Muscle of arm (tissue), 12 donors: ENCODE data around the gene CCDC13. TPM values are rescaled to one million over a fixed set of nuclear protein-coding genes. Genes with fewer than 3 reads are reported as not detected.

Experiments used
- DNase-seq: peaks from one replicate; pipeline ENCODE4 v3.0.0-alpha.2; 2013
- polyA plus RNA-seq, 12 donors: library from polyadenylated mRNA; unstranded; fragments of 120-200 nt; gene quantifications; one replicate each; pipeline ENCODE4 v1.2.1, GENCODE V29; 2013; ENCODE audit not compliant: insufficient read length in 12 of 12

CCDC13 gene
- polyA plus RNA-seq, 12 donors: 0.18 to 0.98 (median 0.33) TPM; not detected in 2

DNA sequence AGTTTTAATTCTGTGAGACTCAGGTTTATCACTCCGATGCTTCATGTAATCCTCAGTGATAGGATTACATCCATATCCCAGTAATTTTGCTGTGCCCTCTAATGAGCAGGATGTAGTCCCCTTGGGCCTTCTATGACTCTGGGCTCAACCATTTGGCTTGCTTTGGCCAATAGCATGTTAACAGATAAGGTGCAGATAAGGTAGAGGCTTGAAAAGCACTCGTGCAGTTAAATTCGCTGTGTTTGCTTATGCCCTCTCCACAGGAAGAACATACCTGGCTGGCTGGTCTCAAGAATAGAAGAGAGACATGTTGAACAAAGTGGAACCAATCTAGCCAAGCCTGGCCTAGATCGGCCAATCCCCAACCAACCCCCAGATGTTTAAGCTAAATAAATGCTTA is 20.1 kb downstream of the CCDC13 start:
- no peak for DNase-seq

DNA sequence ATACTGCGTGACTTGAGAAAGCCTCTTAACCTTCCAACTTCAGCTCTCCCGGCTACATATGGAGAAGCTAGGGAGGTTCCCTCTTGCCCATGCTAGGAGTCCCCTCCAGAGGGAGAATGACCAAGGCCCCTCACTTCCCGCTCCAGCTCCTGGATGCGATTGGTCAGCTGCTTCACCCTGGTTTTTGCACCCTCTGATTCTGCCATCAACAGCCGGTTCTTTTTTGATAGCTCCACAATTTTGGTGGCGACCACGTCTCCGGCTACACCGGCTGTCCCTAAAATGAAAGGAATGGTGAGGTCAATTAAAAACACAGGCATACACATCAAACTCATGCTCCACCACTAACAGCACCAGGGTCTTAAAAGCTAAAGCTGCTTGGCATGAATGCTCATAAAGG is 20.6 kb downstream of the CCDC13 start:
- DNase-seq: no peak

- no peak for DNase-seq
Observed at GRCh38 chr3:42751609-42752008, 21.4 kb downstream of the CCDC13 start.

DNA sequence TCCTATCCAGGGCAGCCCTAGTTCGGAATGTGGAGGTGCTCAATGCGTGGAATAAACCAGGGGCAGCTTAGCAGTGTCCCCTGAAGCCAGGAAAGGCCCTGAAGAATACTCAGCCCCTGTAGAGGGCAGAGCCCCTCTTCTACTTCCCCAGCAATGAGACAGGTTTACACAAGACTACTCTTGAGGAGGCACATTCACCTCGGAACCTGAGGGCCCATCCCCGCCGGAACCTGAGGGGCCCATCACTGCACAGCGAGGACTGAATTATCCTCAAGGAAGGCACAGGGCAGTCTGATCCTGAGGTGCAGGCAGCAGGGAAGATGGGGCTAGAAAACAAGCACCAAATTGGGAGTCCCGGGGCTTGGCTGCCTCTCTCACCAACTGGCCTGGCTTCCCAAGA is 22.2 kb downstream of the CCDC13 start:
- DNase-seq: no peak

- no peak for DNase-seq
Observed at GRCh38 chr3:42749753-42750231, 23.3 kb downstream of the CCDC13 start.

DNA sequence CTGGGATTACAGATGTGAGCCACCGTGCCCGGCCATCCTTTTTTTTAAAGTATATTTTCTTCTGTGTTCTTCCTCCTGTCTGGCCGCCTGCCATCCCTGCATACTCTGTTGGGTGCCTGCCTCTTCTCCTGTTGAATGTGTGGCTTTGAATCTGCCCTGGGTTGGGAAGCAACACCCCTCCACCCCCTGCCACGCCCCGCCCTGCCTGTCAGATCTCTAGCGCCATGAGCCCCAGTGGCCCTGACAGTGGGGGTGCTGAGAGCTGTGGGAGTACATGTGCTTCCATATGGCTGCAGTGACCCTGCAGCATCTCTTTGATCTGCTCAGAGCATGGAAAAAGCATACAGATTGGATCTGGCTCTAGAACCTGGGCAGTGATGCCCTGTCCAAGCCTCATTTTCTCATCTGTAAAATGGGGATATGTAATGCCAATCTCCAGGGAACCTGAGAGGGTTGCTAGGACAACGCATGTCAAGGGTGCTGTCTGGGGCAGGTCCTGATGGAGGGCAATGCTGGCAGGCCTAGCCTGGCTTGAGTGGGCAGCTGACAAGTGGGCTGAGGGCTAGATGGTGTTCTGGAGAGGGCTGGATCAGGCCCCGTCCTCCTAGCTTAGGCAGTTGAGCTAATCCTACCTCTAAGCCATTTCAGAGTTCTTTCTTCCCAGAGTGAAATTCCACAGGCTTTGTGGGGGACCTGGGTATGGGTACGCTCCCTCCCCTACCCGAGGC is 23.9 kb downstream of the CCDC13 start:
- DNase-seq: no peak

DNA sequence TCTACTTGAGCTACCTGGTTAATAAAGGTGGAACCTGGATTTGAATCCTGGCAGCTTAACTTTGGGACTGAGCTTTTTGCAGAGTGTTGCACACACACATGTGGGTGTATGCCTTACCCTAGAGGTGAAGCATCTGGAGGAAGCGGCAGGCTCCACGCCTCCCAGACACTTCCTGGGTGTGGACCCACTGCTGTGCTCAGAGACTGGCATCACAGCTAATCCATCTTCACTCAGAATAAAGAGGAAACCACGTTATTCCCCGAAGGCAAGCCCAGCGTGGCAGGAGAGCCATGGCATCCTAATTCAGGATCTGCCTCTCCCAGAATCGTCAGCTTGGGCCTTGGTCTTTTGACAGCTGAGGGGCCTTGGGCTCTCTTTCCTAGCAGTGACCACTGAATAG is 25.5 kb downstream of the CCDC13 start:
- no peak for DNase-seq

- no peak for DNase-seq
Observed at GRCh38 chr3:42746455-42747450, 26.3 kb downstream of the CCDC13 start.

GRCh38 chr3:42745776-42746454 is 27.1 kb downstream of the CCDC13 start:
- no peak for DNase-seq

GRCh38 chr3:42745291-42745745 is 27.7 kb downstream of the CCDC13 start:
- DNase-seq: no peak

GRCh38 chr3:42743204-42743995 is 29.7 kb downstream of the CCDC13 start:
- DNase-seq: no peak

- no peak for DNase-seq
Observed at GRCh38 chr3:42742688-42743087, 30.4 kb downstream of the CCDC13 start.

DNA sequence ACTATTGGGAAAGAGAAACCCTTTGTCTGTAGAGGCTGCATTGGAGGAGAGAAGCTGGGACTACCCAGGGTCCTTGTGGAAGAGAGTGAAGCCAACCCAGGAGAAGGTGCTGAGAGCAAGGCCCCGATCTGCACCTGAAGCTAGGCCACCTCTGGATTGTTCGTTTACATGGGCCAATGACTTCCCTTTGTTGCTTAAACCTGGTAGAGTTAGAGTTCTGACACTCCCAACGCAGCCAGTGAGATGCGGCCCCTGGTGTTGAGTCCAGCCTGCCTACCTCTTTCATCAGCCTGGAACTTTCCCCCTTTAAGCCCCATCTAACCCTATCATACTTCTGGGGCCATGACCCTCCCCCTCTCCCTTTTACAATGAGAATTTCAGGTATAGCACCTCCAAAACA is 30.8 kb downstream of the CCDC13 start:
- DNase-seq: no peak

- no peak for DNase-seq
Observed at GRCh38 chr3:42741796-42742195, 31.3 kb downstream of the CCDC13 start.

DNA sequence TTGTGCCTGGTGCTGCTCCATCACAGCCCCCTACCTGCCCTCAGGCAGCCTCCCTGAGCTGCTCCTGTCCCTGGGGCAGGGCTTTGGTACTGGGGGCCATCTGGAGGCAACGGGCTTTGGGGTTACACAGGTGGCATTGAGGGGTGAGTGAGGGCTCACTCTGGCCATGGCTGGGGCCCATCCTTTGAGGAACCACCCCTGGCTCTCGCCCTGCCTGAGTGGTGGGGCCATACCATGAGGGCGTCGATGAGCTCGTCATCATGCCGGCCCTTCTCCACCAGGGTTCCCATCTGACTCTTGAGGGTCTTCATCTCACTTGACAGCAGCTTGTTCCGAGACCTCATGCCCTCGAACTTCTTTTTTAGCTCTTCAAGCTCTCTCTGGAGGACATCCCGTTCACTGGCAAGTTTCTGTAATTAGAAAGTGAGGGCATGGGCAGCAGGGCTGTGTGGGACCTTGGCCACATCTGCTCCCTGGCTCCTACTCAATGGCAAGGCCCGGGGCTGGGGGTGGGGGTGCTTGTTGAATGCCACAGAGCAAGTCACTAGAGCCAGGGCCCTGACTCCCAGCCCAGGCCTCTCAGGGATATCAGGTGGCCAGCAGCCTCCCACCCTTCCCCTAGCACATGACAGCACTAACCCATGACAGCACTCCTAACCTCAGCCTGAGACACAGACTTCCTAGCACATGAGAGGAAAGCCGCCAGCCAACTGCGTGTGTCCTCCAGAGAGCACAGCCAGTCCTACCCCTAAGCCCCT is 33.5 kb downstream of the CCDC13 start:
- DNase-seq: no peak

DNA sequence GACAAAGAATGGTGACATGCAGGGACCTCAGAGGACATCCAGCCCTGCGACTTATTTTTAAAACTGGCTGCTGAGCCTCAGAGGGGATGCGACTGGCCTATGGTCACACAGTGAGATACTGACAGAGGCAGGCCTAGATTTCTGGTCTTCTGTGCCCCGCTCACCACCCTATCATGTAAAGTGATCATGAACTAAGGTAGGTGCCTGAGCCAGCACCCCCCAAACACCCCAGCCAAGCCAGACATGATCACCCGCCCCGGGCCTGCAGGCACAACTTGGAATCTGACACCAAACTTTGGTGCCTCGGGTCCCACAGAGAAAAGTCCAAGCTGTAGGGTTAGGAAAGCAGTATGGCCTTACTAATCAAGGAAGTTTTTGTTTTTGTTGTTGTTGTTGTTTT is 36.5 kb downstream of the CCDC13 start:
- DNase-seq: no peak

- no peak for DNase-seq
Observed at GRCh38 chr3:42736081-42736480, 37.0 kb downstream of the CCDC13 start.

DNA sequence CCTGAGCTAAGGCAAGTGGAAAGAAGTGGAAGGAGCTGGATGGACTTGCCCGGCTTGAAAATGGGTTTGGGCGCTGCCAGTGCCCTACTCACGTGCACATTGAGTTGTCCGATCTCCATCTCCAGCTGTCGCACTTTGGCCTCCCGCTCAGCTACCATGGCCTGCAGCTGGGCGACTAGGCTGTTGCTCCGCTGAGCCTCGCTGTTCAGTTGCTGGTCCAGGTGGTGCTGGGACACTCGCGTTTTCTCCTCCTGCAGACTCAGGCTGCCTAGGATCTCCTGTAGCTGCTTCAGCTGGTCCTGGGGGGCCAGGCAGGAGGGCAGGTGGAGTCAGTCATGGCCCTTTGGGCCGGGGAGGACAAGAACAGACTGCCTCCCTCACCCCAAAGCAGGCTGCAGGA is 37.4 kb downstream of the CCDC13 start:
- DNase-seq: no peak

DNA sequence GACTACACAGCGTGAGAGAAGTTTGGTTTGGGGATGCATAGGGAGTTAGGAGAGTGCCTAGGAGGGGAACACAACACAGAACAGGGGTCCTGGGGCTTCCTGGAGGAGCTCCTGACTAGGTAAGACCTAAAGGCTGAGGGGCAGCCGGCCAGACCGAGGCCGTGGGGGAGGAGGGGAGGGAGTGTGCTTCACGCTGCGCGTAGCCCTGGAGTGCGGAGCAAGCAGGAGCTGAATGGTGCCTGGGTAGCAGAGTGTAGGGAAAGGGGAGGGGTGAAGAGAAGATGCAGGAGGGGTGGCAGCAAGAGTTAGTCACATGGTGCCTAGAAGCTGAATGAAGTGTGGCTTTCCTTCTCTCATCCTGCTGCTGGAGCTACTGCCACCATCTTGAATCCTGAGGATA is 38.0 kb downstream of the CCDC13 start:
- DNase-seq: no peak

DNA sequence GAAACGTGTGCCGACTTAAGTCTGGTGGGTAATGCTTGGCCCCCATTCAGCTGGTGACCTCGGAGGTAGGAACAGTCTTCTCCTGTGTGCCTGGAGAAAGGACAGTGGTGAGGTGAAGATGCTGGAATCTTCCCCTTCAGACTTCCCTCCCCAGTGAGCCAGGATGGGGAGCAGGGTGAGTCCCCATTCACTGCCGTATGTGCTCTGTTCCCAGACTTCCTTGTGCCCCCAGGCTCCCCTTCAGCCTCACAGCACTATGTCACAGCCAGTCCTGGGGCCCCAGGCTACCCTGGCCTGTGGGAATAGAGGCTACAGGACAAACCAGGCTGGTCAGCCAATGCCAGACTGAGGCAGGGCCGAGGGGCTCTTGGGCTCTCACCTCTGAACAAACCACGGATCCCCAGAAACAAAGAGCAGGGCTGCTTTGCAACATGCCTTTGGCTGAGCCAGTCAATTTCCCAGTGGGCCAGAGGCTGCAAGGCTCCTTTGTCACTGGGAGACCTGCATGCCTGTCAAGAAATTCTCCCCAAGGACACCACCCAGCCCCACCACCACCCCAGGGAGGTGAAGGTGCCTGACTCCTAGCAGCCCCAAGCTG is 38.7 kb downstream of the CCDC13 start:
- DNase-seq: no peak
